Fibroblast of lung (primary cell): Measurements from ENCODE around the gene GOLPH3. TPM values are rescaled to one million over a fixed set of nuclear protein-coding genes. Genes with fewer than 3 reads are reported as not detected.

ENCODE experiments used
- DNase-seq, 2 donors: peaks; one replicate each; pipeline versions ENCODE4 v3.0.0 to v3.0.0-alpha.2; 2010; ENCODE audit warnings: low read depth in 2 of 2
- H2AFZ ChIP-seq: 2 replicates; pipeline ENCODE4 v1.5.1; 2012; ENCODE audit warnings: low read length, control low read depth, inconsistent platforms
- H3K27ac ChIP-seq: 2 replicates; pipeline ENCODE4 v1.5.1; 2011; ENCODE audit warnings: low read length, control low read depth; ENCODE audit not compliant: insufficient read depth
- H3K27me3 ChIP-seq: 2 replicates; pipeline ENCODE4 v1.5.1; 2011; ENCODE audit warnings: mild to moderate bottlenecking, low read length; ENCODE audit not compliant: control insufficient read depth, insufficient read depth
- H3K36me3 ChIP-seq: 2 replicates; pipeline ENCODE4 v1.5.1; 2011; ENCODE audit warnings: low read length; ENCODE audit not compliant: control insufficient read depth, insufficient read depth
- H3K4me1 ChIP-seq: 2 replicates; pipeline ENCODE4 v1.5.1; 2011; ENCODE audit warnings: low read length; ENCODE audit not compliant: control insufficient read depth, insufficient read depth; ENCODE audit errors: extremely low read depth
- H3K4me2 ChIP-seq: 2 replicates; pipeline ENCODE4 v1.5.1; 2011; ENCODE audit warnings: low read length, control low read depth; ENCODE audit not compliant: insufficient read depth; ENCODE audit errors: extremely low read depth
- H3K4me3 ChIP-seq, 4 experiments: fragments of 200-600 bp in 1 of 4; sonication (generic) in 1 of 4; replicated peaks in 1 of 4; 2 replicates each; pipeline ENCODE4 v1.5.1; 2011 to 2016; ENCODE audit warnings: low read length in 4 of 4, low read depth in 3 of 4, mild to moderate bottlenecking in 3 of 4, control low read depth in 2 of 4, inconsistent platforms in 1 of 4, mixed read lengths in 1 of 4; ENCODE audit not compliant: insufficient read depth in 1 of 4; ENCODE audit errors: control extremely low read depth in 1 of 4
- H3K79me2 ChIP-seq: 2 replicates; pipeline ENCODE4 v1.5.1; 2012; ENCODE audit warnings: mild to moderate bottlenecking, low read length, inconsistent platforms; ENCODE audit not compliant: control insufficient read depth, insufficient read depth
- H3K9ac ChIP-seq: 2 replicates; pipeline ENCODE4 v1.5.1; 2011; ENCODE audit warnings: mild to moderate bottlenecking, low read length, control low read depth; ENCODE audit not compliant: insufficient read depth
- H3K9me3 ChIP-seq: 2 replicates; pipeline ENCODE4 v1.5.1; 2012; ENCODE audit warnings: low read depth, low read length; ENCODE audit not compliant: control insufficient read depth, insufficient read depth
- H4K20me1 ChIP-seq: 2 replicates; pipeline ENCODE4 v1.5.1; 2011; ENCODE audit warnings: low read length; ENCODE audit not compliant: control insufficient read depth, insufficient read depth; ENCODE audit errors: extremely low read depth
- EZH2 ChIP-seq: IDR thresholded peaks from 2 replicates; pipeline ENCODE4 v1.5.1; 2012; ENCODE audit warnings: low read length, control low read depth, mild to moderate bottlenecking; ENCODE audit errors: missing control alignments
- polyA plus RNA-seq, 2 donors: library from polyadenylated mRNA; depleted of rRNA in 1 of 2; stranded (reverse) in 1 of 2; unstranded in 1 of 2; fragments of >200 nt; gene quantifications; 2 replicates each; pipeline ENCODE4 v1.2.1, GENCODE V29; 2011 to 2012; ENCODE audit warnings: missing spikeins in 1 of 2
- total RNA-seq: library from RNA; depleted of rRNA; stranded (reverse); fragments of >200 nt; gene quantifications from 2 replicates; pipeline ENCODE4 v1.2.1, GENCODE V29; 2014
- TF ChIP-seq, protein P1 (sequence below), 2 donors: IDR thresholded peaks in 1 of 2; conservative IDR thresholded peaks in 1 of 2; 1 replicate in 1 of 2; 2 replicates in 1 of 2; pipeline ENCODE4 v1.5.1; 2011 to 2012; ENCODE audit warnings: low read length in 2 of 2, control low read depth in 1 of 2, inconsistent platforms in 1 of 2, low read depth in 1 of 2, mild to moderate bottlenecking in 1 of 2

GOLPH3 gene
- total and polyA plus RNA-seq, 2 donors (not counting 1 experiment from before 2014, with no cell fraction given) = 81.4 to 103 TPM

DNA sequence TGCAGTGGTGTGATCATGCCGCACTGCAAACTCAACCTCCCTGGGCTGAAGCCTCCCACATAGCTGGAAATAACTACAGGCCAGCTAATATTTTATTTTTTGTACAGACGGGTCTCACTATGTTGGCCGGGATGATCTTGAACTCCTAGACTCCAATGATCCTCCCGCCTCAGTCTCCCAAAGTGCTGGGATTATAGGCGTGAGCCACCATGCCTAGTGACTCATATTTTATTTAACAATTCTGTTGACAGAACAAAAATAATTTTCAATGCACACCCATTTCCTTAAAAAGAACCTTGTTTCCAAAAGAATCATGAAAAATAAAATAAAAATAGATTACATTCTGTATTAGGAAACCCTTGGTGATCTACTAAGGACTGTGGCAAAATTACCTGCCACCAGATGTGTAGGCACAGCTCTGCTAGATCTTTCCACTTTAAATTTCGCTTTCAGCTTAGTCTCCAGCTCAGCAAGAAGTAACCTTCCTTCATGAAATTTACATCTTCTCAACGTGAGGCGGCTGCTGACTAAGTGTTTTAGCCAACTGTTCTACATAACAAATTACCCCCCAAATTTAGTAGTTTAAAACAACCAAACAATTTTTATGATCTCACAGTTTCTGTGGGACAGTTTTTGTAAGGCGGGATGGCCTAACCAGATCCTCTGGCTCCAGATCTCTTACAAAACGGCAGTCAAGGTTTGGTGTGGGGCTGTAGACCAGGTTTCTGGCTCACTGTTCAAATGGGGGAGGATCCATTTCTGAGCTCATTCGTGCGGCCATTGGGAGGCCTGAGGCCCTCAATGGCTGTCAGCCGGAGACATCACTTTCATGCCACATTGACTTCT is 32.6 kb upstream of the GOLPH3 start:
- DNase-seq = no peak
- H3K79me2 ChIP-seq = no peaks in the 10 kb centered on the region
- H3K4me2 ChIP-seq = no peak overlapping the region
- no peak overlapping the region for H3K4me3 ChIP-seq
- H3K9me3 ChIP-seq = no peaks in the 10 kb centered on the region
- no peaks in the 10 kb centered on the region for H3K27me3 ChIP-seq
- H3K27ac ChIP-seq = no peak overlapping the region
- no peak for TF ChIP-seq EZH2
- TF ChIP-seq, protein P1, sequence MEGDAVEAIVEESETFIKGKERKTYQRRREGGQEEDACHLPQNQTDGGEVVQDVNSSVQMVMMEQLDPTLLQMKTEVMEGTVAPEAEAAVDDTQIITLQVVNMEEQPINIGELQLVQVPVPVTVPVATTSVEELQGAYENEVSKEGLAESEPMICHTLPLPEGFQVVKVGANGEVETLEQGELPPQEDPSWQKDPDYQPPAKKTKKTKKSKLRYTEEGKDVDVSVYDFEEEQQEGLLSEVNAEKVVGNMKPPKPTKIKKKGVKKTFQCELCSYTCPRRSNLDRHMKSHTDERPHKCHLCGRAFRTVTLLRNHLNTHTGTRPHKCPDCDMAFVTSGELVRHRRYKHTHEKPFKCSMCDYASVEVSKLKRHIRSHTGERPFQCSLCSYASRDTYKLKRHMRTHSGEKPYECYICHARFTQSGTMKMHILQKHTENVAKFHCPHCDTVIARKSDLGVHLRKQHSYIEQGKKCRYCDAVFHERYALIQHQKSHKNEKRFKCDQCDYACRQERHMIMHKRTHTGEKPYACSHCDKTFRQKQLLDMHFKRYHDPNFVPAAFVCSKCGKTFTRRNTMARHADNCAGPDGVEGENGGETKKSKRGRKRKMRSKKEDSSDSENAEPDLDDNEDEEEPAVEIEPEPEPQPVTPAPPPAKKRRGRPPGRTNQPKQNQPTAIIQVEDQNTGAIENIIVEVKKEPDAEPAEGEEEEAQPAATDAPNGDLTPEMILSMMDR (conservative IDR thresholded peaks at IDR 0.05 in 1 of 2, IDR thresholded peaks at IDR 0.05 in 1 of 2; ENCODE audit: low read depth in 1 of 2, low read length in 2 of 2) = no peak
- H2AFZ ChIP-seq = no peak overlapping the region
- no peaks in the 10 kb centered on the region for H3K4me1 ChIP-seq
- no peaks in the 10 kb centered on the region for H4K20me1 ChIP-seq
- no peak overlapping the region for H3K9ac ChIP-seq
- no peaks in the 10 kb centered on the region for H3K36me3 ChIP-seq

DNA sequence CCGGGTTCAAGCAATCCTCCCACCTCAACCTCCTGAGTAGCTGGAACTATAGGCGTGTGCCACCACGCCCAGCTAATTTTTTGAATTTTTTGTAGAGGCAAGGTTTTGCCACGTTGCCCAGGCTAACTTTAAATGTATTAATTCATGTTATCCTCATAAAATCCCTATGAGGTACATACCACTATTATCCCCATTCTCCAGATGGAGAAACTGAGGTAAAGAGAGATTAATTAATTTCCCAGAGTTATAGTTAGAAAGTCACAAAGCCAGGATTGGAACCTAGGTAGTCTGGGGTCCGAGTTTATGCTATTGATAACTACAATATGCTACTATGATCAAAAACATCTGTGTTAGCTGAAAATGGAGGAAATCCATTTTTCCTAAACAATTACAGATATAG is 31.9 kb upstream of the GOLPH3 start:
- no peaks in the 10 kb centered on the region for H3K4me1 ChIP-seq
- DNase-seq = no peak
- no peak overlapping the region for H2AFZ ChIP-seq
- TF ChIP-seq, protein P1 (conservative IDR thresholded peaks at IDR 0.05 in 1 of 2, IDR thresholded peaks at IDR 0.05 in 1 of 2; ENCODE audit: low read depth in 1 of 2, low read length in 2 of 2) = no peak
- TF ChIP-seq EZH2 = no peak
- no peak overlapping the region for H3K4me3 ChIP-seq
- no peaks in the 10 kb centered on the region for H3K36me3 ChIP-seq
- no peak overlapping the region for H3K9ac ChIP-seq
- H4K20me1 ChIP-seq = no peaks in the 10 kb centered on the region
- H3K27ac ChIP-seq = no peak overlapping the region
- H3K79me2 ChIP-seq = no peaks in the 10 kb centered on the region
- no peak overlapping the region for H3K4me2 ChIP-seq
- no peaks in the 10 kb centered on the region for H3K27me3 ChIP-seq
- H3K9me3 ChIP-seq = no peaks in the 10 kb centered on the region

DNA sequence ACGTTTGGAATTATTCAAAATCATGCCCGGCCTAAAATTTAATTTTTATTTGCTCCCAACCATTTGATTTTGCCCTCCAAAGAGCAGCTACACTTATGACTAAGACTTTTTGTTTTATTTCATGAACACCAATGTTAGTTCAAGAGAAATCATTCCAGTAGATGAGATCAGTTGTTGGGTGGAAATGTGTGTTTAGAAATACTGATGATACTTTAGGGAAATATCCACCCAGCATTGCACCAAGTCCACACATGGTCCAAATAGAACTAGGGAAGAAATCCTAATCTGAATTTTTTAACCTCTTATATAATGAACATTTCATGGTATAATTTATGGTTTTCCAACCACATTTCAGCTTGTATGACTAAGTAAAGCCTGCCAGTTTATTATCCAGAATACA is 28.3 kb upstream of the GOLPH3 start:
- TF ChIP-seq, protein P1 (conservative IDR thresholded peaks at IDR 0.05 in 1 of 2, IDR thresholded peaks at IDR 0.05 in 1 of 2; ENCODE audit: low read depth in 1 of 2, low read length in 2 of 2) = no peak
- TF ChIP-seq EZH2 = no peak
- H3K27ac ChIP-seq = no peak overlapping the region

More for the DNA sequence above, 28.3 kb upstream of the GOLPH3 start:
- Histone ChIP-seq H4K20me1 (no peaks in the 10 kb centered on the region), H2AFZ (no peak overlapping the region), H3K4me2 (no peak overlapping the region), H3K27me3 (no peaks in the 10 kb centered on the region), H3K9ac (no peak overlapping the region), H3K4me1 (peaks cover 2% of the 10 kb centered on the region), H3K9me3 (no peaks in the 10 kb centered on the region), H3K79me2 (no peaks in the 10 kb centered on the region), H3K4me3 (no peak overlapping the region), H3K36me3 (no peaks in the 10 kb centered on the region)
- peak; percentile 45 to 77 for DNase-seq
